Activated CD4-positive, alpha-beta T cell treated with anti-CD3 and anti-CD28 coated beads, Interleukin-2, Interleukin-6, amounts not matched to agents 100 ng/mL and 50 ng/mL, durations not matched to agents 16 hours and 8 hours (primary cell): ENCODE measurements around the gene PPP6C.
"Not testable (repeated sequence)": the region's sequence is repeated elsewhere in the genome, so short reads cannot be mapped to it uniquely, and the experiment has no call there.

Experiments used
- DNase-seq: peaks from one replicate; pipeline ENCODE4 v3.0.0-alpha.2; 2020

The PPP6C gene

GRCh38 chr9:125140576-125140975 lies 49.0 kb downstream of the PPP6C start:
- DNase-seq: no peak

GRCh38 chr9:125137200-125137599 lies 52.4 kb downstream of the PPP6C start:
- DNase-seq: no peak

DNA sequence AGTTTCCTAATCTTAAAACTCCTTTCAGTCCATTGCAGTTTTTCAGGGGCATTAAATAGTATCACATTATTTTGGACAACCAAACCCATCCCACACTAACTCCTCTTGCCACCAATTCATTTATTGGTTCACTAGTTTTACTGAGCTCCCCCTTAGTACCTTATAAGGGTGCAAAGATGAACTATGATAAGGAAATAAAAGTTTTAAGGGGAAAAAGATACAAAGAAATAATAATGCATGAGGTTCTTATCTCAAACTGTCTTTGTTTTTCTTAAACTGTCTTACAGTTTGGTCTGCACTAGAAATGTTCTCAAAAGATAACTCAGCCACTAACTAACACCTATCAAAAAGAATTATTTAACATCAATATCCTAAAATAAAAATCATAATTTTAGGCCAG lies 54.6 kb downstream of the PPP6C start:
- no peak for DNase-seq

DNA sequence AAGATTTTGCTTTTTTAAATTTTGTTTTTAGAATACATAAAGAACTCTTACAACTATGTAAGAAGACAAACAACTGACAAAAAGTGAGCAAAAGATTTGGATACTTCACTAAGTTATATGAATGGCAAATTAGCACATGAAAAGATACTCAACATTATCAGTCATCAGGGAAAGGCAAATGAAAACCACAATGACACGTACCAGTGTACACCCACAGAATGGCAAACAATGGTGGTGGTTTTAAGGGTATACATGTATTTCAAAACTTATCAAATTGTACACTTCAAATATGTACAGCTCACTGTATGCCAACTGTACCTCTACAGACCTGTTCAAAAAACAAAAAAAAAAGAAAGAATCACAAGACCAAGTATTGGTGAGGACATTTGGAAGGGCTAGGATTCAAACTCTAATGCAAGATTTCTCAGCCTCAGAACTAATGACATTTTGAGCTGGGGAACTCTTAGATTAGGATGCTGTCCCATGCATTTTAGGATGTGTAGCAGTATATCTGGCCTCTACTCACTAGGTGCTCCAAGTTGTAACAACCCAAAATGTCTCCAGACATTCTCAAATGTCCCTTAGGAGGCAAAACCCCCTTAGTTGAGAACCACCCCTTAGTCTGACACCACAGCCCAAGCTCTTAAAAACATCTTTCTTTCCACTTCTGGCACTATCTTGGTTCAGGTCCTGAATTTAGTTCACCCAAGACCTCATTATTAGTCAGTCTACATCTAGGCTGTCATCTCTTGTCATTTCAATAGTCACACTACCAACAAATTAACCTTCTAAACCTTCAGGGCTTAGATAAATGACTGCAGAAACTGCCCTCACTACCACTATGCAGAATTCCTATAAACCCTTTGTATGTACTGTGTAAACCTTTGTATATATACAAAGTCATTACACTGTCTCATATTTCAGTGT lies 55.9 kb downstream of the PPP6C start:
- peak; percentile 65 for DNase-seq

DNA sequence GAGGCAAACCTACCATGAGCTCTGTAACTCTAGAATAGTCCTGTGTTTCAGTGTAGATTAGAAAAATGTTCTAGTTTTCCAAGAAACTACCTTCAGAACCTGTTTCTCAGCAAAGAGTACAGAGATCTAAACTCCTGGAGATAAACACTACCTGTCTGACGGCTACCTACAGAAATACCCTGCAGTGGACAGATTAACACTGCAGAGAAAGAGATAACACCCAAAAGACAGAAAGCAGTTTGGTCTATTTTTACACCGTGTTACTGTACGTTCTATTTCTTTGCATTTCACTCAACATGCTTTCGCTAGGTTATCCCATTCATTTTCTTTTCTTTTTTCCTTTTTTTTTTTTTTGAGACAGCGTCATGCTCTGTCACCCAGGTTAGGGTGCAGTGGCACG lies 57.8 kb downstream of the PPP6C start:
- DNase-seq: no peak

DNA sequence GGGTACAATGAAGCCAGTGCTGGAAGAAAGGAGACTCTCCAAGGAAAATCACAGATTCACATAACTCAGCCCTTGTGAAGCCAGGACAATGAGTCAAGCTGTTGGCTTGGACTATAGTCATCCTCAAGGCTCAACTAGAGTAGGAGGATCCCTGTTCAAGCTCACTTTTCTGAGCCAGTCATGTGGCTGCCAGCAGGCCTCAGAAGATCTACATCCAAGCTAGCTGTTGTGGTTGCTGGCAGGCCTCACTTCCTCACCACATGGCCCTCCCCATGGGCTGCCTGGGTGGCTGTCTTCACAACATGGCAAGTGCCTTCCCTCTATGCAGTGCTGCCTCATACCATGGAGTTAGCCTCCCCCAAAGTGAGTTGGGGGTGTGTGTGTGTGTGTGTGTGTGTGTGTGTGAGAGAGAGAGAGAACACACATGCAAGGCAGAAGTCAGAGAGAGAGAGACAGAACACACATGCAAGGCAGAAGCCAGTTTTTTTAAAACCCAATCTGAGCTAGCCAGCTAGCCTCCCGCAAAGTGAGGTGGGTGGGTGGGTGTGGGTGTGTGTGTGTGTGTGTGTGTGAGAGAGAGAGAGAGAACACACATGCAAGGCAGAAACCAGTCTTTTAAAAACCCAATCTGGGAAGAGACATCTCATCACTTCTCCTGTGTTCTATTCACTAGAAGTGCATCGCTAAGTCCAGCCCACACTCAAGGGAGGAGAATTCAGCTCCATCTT lies 63.4 kb downstream of the PPP6C start:
- DNase-seq: peak; percentile 82

- no peak for DNase-seq
These were observed 64.1 kb downstream of the PPP6C start for GRCh38 chr9:125125523-125125922.

GRCh38 chr9:125121146-125121545 lies 68.5 kb downstream of the PPP6C start:
- no peak for DNase-seq

GRCh38 chr9:125119643-125120286 lies 69.8 kb downstream of the PPP6C start:
- DNase-seq: no peak

- not testable (repeated sequence) for DNase-seq
These were observed 70.9 kb downstream of the PPP6C start for GRCh38 chr9:125118696-125119095.

- DNase-seq: not testable (repeated sequence)
These were observed 75.1 kb downstream of the PPP6C start for GRCh38 chr9:125114503-125114902.

DNA sequence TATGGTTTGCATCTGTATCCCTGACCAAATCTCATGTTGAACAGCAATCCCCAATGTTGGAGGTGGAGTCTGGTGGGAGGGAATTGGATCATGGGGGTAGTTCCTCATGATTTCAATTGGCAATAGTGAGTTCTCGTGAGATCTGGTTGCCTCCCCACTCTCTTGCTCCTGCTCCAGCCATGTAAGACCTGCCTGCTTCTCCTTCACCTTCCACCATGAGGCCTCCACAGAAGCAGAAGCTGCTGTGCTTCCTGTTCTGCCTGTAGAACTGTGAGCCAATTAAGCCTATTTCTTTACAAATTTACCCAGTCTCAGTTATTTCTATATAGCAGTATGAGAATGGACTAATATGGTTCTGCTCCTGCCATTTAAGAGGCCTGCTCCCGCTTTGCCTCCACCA lies 79.1 kb downstream of the PPP6C start:
- no peak for DNase-seq

GRCh38 chr9:125108541-125108940 lies 81.1 kb downstream of the PPP6C start:
- not testable (repeated sequence) for DNase-seq

- no peak for DNase-seq
These were observed 83.2 kb downstream of the PPP6C start for GRCh38 chr9:125106285-125106893.

DNA sequence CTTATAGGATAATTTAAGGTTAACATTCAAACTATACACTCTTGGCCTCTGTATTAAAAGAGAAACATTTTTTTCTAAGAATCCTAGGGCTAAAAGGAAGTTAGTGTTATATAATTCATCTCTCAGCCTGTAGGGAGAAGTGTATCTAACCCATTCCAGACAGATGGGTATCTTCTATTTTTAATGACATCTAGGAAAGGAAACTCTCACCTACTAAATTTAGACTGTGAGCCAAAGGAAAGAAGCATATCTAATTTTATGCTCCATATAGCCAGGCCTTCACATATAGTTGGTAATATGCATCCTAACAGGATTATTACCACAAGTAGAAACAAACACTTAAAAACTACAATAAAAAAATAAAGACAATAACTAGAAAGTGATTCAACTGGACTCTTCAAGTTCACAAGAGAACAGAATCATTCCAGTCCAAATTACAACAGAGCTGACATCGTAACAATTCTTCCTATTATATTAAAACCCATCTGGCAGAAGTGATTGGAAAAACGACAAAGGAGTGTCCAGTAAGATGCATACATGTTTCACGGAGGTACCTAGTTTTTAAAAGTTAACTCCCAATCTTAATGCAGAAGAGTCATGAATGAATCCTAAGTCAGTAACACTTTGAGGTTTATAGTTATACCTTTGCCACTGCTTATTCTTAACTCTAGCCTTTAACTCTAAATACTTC lies 85.7 kb downstream of the PPP6C start:
- DNase-seq: no peak

GRCh38 chr9:125103021-125103420 lies 86.6 kb downstream of the PPP6C start:
- DNase-seq: no peak

DNA sequence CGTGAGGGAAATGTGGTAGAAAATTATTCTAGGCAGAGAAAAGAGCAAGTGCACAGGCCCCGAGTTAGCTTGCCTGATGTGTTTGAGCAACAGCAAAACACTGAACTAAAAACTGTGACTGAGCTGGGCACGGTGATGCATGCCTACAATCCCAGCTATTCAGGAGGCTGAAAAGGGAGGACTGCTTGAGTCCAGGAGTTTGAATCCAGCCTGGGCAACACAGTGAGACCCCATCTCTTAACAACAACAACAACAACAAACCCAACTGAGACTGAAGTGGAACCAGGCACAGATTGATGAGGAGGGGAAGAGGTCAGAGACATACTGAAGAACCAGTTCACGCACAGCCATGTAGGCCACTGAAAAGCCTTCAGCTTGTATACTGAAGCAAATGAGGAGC lies 88.8 kb downstream of the PPP6C start:
- no peak for DNase-seq

DNA sequence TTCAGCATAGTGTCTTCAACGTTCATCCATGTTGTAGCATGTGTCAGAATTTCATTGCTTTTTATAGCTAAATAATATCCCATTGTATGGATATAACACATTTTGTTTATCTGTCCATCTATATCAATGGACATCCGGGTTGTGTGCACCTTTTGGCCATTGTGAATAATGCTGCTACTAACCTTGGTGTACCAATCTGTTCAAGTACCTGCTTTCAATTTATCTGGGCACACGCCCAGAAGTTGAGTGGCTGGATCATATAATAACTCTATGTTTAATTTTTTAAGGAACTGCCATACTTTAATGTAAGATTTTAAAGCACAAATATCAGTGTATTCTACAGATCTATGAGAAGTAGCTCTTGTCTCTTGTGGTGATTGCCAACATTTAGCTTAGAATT lies 89.8 kb downstream of the PPP6C start:
- no peak for DNase-seq
